ENCODE results near the gene COMMD3. TPM values are rescaled to one million over a fixed set of nuclear protein-coding genes. Genes with fewer than 3 reads are reported as not detected.

The COMMD3 gene
- 76.7 and 79.7 TPM in 2 replicates for total RNA-seq

GRCh38 chr10:22316286-22317075 lies at the start of gene COMMD3:
Gene COMMD3, plus strand, starts transcription at chr10:22316388. Its CDS starts 30 bp downstream, at chr10:22316418.
- Mint-ChIP-seq H3K27me3 (no peaks in the 10 kb centered on the region), H3K36me3 (ENCODE audit: low read depth) (peaks cover 15% of the 10 kb centered on the region), H3K4me3 (peak within 1 kb of the TSS; percentile 87), H3K9me3 (no peaks in the 10 kb centered on the region), H3K4me1 (peaks cover 29% of the 10 kb centered on the region), H3K27ac (peak within 1 kb of the TSS; percentile 94)
- intact Hi-C loops (cut with micrococcal nuclease) = loop anchor here (1.0 to 5.0 kb wide), 4 partner anchors 64 to 366 kb away; partner anchors contain the start of gene DNAJC1
- peak; percentile 95 for DNase-seq

GRCh38 chr10:22268503-22268902 lies 47.7 kb upstream of the COMMD3 start:
- DNase-seq = no peak
- peaks cover 6% of the 10 kb centered on the region for H3K9me3 Mint-ChIP-seq
- peaks cover 31% of the 10 kb centered on the region for H3K27me3 Mint-ChIP-seq
- H3K4me1 Mint-ChIP-seq = peaks cover 2% of the 10 kb centered on the region
- intact Hi-C loops (cut with micrococcal nuclease) = no loop called here
- no peaks in the 10 kb centered on the region for H3K36me3 Mint-ChIP-seq (ENCODE audit: low read depth)
- H3K4me3 Mint-ChIP-seq = no peak overlapping the region
- no peak overlapping the region for H3K27ac Mint-ChIP-seq

- peaks cover 16% of the 10 kb centered on the region for H3K27me3 Mint-ChIP-seq
- H3K4me3 Mint-ChIP-seq = no peak overlapping the region
- H3K4me1 Mint-ChIP-seq = peaks cover 2% of the 10 kb centered on the region
- no peak overlapping the region for H3K27ac Mint-ChIP-seq
- intact Hi-C loops (cut with micrococcal nuclease) = no loop called here
- no peaks in the 10 kb centered on the region for H3K36me3 Mint-ChIP-seq (ENCODE audit: low read depth)
- DNase-seq = no peak
- H3K9me3 Mint-ChIP-seq = peaks cover 2% of the 10 kb centered on the region
Measured at GRCh38 chr10:22271786-22272185, 44.4 kb upstream of the COMMD3 start.

- Mint-ChIP-seq H3K4me3 (no peak overlapping the region), H3K4me1 (no peaks in the 10 kb centered on the region), H3K9me3 (no peaks in the 10 kb centered on the region), H3K27me3 (peaks cover 15% of the 10 kb centered on the region), H3K36me3 (ENCODE audit: low read depth) (no peaks in the 10 kb centered on the region), H3K27ac (no peak overlapping the region)
- intact Hi-C loops (cut with micrococcal nuclease) = no loop called here
- no peak for DNase-seq
Measured at GRCh38 chr10:22278441-22278782, 37.8 kb upstream of the COMMD3 start.

- intact Hi-C loops (cut with micrococcal nuclease) = no loop called here
- H3K9me3 Mint-ChIP-seq = no peaks in the 10 kb centered on the region
- no peak for DNase-seq
- H3K4me3 Mint-ChIP-seq = no peak overlapping the region
- H3K4me1 Mint-ChIP-seq = no peaks in the 10 kb centered on the region
- peaks cover 17% of the 10 kb centered on the region for H3K27me3 Mint-ChIP-seq
- H3K27ac Mint-ChIP-seq = no peak overlapping the region
- H3K36me3 Mint-ChIP-seq (ENCODE audit: low read depth) = no peaks in the 10 kb centered on the region
Measured at GRCh38 chr10:22280078-22280477, 36.1 kb upstream of the COMMD3 start.

GRCh38 chr10:22285130-22285529 lies 31.1 kb upstream of the COMMD3 start:
- H3K4me3 Mint-ChIP-seq = no peak overlapping the region
- H3K4me1 Mint-ChIP-seq = no peaks in the 10 kb centered on the region
- peaks cover 12% of the 10 kb centered on the region for H3K27me3 Mint-ChIP-seq
- intact Hi-C loops (cut with micrococcal nuclease) = no loop called here
- no peak for DNase-seq
- no peaks in the 10 kb centered on the region for H3K36me3 Mint-ChIP-seq (ENCODE audit: low read depth)
- no peak overlapping the region for H3K27ac Mint-ChIP-seq
- H3K9me3 Mint-ChIP-seq = no peaks in the 10 kb centered on the region

- DNase-seq = no peak
- Mint-ChIP-seq H3K27me3 (peaks cover 9% of the 10 kb centered on the region), H3K36me3 (ENCODE audit: low read depth) (no peaks in the 10 kb centered on the region), H3K9me3 (no peaks in the 10 kb centered on the region), H3K4me1 (no peaks in the 10 kb centered on the region), H3K4me3 (no peak overlapping the region), H3K27ac (no peak overlapping the region)
- intact Hi-C loops (cut with micrococcal nuclease) = no loop called here
Measured at GRCh38 chr10:22293747-22294404, 22.3 kb upstream of the COMMD3 start.

- Mint-ChIP-seq H3K4me1 (no peaks in the 10 kb centered on the region), H3K27ac (no peak overlapping the region), H3K9me3 (no peaks in the 10 kb centered on the region), H3K27me3 (peaks cover 8% of the 10 kb centered on the region), H3K4me3 (no peak overlapping the region), H3K36me3 (ENCODE audit: low read depth) (no peaks in the 10 kb centered on the region)
- intact Hi-C loops (cut with micrococcal nuclease) = no loop called here
- no peak for DNase-seq
Measured at GRCh38 chr10:22294694-22295093, 21.5 kb upstream of the COMMD3 start.

GRCh38 chr10:22301193-22301592 lies 15.0 kb upstream of the COMMD3 start:
- H3K4me1 Mint-ChIP-seq = no peaks in the 10 kb centered on the region
- intact Hi-C loops (cut with micrococcal nuclease) = loop anchor here (10.0 kb wide), 1 partner anchor 354 kb away; no protein-coding TSS in a partner anchor
- no peaks in the 10 kb centered on the region for H3K36me3 Mint-ChIP-seq (ENCODE audit: low read depth)
- no peak overlapping the region for H3K4me3 Mint-ChIP-seq
- no peak overlapping the region for H3K27ac Mint-ChIP-seq
- no peaks in the 10 kb centered on the region for H3K9me3 Mint-ChIP-seq
- peaks cover 8% of the 10 kb centered on the region for H3K27me3 Mint-ChIP-seq
- DNase-seq = no peak

GRCh38 chr10:22303461-22303860 lies 12.7 kb upstream of the COMMD3 start:
- Mint-ChIP-seq H3K36me3 (ENCODE audit: low read depth) (no peaks in the 10 kb centered on the region), H3K4me3 (no peak overlapping the region), H3K27ac (no peak overlapping the region), H3K9me3 (no peaks in the 10 kb centered on the region), H3K27me3 (peaks cover 3% of the 10 kb centered on the region), H3K4me1 (peaks cover 4% of the 10 kb centered on the region)
- no peak for DNase-seq
- intact Hi-C loops (cut with micrococcal nuclease) = loop anchor here (10.0 kb wide), 1 partner anchor 351 kb away; no protein-coding TSS in a partner anchor

GRCh38 chr10:22305721-22306120 lies 10.5 kb upstream of the COMMD3 start:
- Mint-ChIP-seq H3K4me3 (no peak overlapping the region), H3K9me3 (no peaks in the 10 kb centered on the region), H3K36me3 (ENCODE audit: low read depth) (no peaks in the 10 kb centered on the region), H3K27ac (no peak overlapping the region), H3K27me3 (no peaks in the 10 kb centered on the region), H3K4me1 (peaks cover 7% of the 10 kb centered on the region)
- intact Hi-C loops (cut with micrococcal nuclease) = loop anchor here (10.0 kb wide), 1 partner anchor 349 kb away; no protein-coding TSS in a partner anchor
- no peak for DNase-seq

- peak; percentile 79 for DNase-seq
- Mint-ChIP-seq H3K9me3 (no peaks in the 10 kb centered on the region), H3K27me3 (peaks cover 2% of the 10 kb centered on the region), H3K36me3 (ENCODE audit: low read depth) (no peaks in the 10 kb centered on the region), H3K27ac (no peak overlapping the region), H3K4me3 (no peak overlapping the region), H3K4me1 (peaks cover 10% of the 10 kb centered on the region)
- intact Hi-C loops (cut with micrococcal nuclease) = loop anchor here (1.0 to 10.0 kb wide), 5 partner anchors 58 to 346 kb away; partner anchors contain the start of gene DNAJC1
Measured at GRCh38 chr10:22308390-22308789, 7.8 kb upstream of the COMMD3 start.

GRCh38 chr10:22309180-22310000 lies 6.8 kb upstream of the COMMD3 start:
- Mint-ChIP-seq H3K9me3 (no peaks in the 10 kb centered on the region), H3K36me3 (ENCODE audit: low read depth) (no peaks in the 10 kb centered on the region), H3K27ac (peak overlapping the region; percentile 69), H3K4me1 (peaks cover 10% of the 10 kb centered on the region), H3K27me3 (peaks cover 2% of the 10 kb centered on the region), H3K4me3 (no peak overlapping the region)
- intact Hi-C loops (cut with micrococcal nuclease) = loop anchor here (2.0 to 10.0 kb wide), 3 partner anchors 57 to 345 kb away; partner anchors contain the start of gene DNAJC1
- no peak for DNase-seq

Measured in activated CD4-positive, alpha-beta T cell treated with anti-CD3 and anti-CD28 coated beads, Interleukin-2, amount 10 ng/mL, durations not matched to agents 24 days and 14 days (primary cell).